ENCODE data around the gene SRP9. TPM values are rescaled to one million over a fixed set of nuclear protein-coding genes. Genes with fewer than 3 reads are reported as not detected.
"Not testable (repeated sequence)": the region's sequence is repeated elsewhere in the genome, so short reads cannot be mapped to it uniquely, and the experiment has no call there.

The SRP9 gene
- total RNA-seq, 2 donors from 2014 or later = 48.5 to 86.6 TPM

- ATAC-seq = no peak
- H3K9me3 ChIP-seq = no peaks in the 10 kb centered on the region
- intact Hi-C loops (cut with DNase I) = no loop called here
Observed at GRCh38 chr1:225774281-225775147, 3.1 kb upstream of the SRP9 start.

DNA sequence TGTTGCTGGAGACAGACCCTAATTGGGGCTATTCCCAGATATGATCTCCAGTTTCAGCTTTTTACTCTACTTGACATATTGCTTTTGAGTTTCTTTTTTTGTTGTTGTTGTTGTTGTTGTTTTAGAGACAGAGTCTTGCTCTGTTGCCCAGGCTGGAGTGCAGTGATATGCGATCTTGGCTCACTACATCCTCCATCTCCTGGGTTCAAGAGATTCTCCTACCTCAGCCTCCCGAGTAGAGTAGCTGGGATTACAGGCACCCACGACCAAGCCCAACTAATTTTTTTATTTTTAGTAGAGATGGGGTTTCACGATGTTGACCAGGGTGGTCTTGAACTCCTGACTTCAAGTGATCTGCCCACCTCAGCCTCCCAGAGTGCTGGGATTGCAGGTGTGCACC is 1.3 kb upstream of the SRP9 start:
- Histone ChIP-seq H3K27me3 (no peaks in the 10 kb centered on the region), H3K9me3 (no peaks in the 10 kb centered on the region), H3K4me3 (no peak overlapping the region), H3K4me1 (peaks cover 62% of the 10 kb centered on the region), H3K27ac (no peak overlapping the region), H3K36me3 (replicated peaks in 1 of 2; ENCODE audit: insufficient read depth in 1 of 2, low read depth in 2 of 2) (no peaks in the 10 kb centered on the region)
- no peak for TF ChIP-seq POLR2A (IDR thresholded peaks at IDR 0.05)
- TF ChIP-seq, protein P1, sequence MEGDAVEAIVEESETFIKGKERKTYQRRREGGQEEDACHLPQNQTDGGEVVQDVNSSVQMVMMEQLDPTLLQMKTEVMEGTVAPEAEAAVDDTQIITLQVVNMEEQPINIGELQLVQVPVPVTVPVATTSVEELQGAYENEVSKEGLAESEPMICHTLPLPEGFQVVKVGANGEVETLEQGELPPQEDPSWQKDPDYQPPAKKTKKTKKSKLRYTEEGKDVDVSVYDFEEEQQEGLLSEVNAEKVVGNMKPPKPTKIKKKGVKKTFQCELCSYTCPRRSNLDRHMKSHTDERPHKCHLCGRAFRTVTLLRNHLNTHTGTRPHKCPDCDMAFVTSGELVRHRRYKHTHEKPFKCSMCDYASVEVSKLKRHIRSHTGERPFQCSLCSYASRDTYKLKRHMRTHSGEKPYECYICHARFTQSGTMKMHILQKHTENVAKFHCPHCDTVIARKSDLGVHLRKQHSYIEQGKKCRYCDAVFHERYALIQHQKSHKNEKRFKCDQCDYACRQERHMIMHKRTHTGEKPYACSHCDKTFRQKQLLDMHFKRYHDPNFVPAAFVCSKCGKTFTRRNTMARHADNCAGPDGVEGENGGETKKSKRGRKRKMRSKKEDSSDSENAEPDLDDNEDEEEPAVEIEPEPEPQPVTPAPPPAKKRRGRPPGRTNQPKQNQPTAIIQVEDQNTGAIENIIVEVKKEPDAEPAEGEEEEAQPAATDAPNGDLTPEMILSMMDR (IDR thresholded peaks at IDR 0.05) = no peak
- intact Hi-C loops (cut with DNase I) = no loop called here
- DNase-seq = no peak
- no peak for ATAC-seq
- WGBS, 2 donors = 82 to 87% methylated on average over 4 of the region's 4 CpGs

More at GRCh38 chr1:225774281-225775147, 3.1 kb upstream of the SRP9 start:
- whole genome bisulfite sequencing, 2 donors = 50 to 59% methylated on average over 3 of the region's 3 CpGs
- Histone ChIP-seq H3K4me1 (peaks cover 60% of the 10 kb centered on the region), H3K36me3 (replicated peaks in 1 of 2; ENCODE audit: insufficient read depth in 1 of 2, low read depth in 2 of 2) (no peaks in the 10 kb centered on the region), H3K27ac (peak overlapping the region in 1 of 4 donors; percentile 75), H3K27me3 (no peaks in the 10 kb centered on the region), H3K4me3 (no peak overlapping the region)
- no peak for DNase-seq
- no peak for TF ChIP-seq POLR2A (IDR thresholded peaks at IDR 0.05)
- TF ChIP-seq, protein P1 (IDR thresholded peaks at IDR 0.05) = no peak

- no peaks in the 10 kb centered on the region for H3K27me3 ChIP-seq
- peaks cover 54% of the 10 kb centered on the region for H3K4me1 ChIP-seq
- 17 to 20% methylated on average over 18 of the region's 18 CpGs for WGBS, 2 donors
- ATAC-seq (no peak), DNase-seq (no peak)
- no peak for TF ChIP-seq POLR2A (IDR thresholded peaks at IDR 0.05)
- TF ChIP-seq, protein P1 (IDR thresholded peaks at IDR 0.05) = no peak
- H3K27ac ChIP-seq = peak overlapping the region; percentile 89 to 96 (median 92)
- no peaks in the 10 kb centered on the region for H3K36me3 ChIP-seq (replicated peaks in 1 of 2; ENCODE audit: insufficient read depth in 1 of 2, low read depth in 2 of 2)
- intact Hi-C loops (cut with DNase I) = no loop called here
- no peaks in the 10 kb centered on the region for H3K9me3 ChIP-seq
- no peak overlapping the region for H3K4me3 ChIP-seq
Observed at GRCh38 chr1:225777058-225777582, 506 bp upstream of the SRP9 start.

DNA sequence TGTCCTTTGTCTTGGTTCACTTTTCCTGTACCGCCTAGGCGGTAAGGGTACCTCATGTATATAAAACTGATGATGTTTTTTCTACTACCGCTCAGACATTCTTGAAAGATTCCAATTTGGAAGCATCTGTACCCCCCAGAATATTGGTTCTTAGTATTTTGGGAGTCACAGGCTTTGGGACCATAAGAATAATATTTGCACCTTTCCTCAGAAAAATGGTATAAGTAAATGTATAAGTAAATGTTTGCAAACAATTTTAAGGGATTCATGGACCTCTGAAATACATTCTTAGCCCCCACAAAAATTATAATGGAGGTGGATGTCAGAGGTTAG is 677 bp downstream of the SRP9 start:
- Histone ChIP-seq H3K36me3 (replicated peaks in 1 of 2; ENCODE audit: insufficient read depth in 1 of 2, low read depth in 2 of 2) (no peaks in the 10 kb centered on the region), H3K27me3 (no peaks in the 10 kb centered on the region), H3K27ac (peak overlapping the region; percentile 89 to 96 (median 92)), H3K4me3 (peak overlapping the region; percentile 49 to 81), H3K4me1 (peaks cover 45% of the 10 kb centered on the region), H3K9me3 (no peaks in the 10 kb centered on the region)
- ATAC-seq (no peak), DNase-seq (no peak)
- WGBS, 2 donors = 0 to 2% methylated on average over 3 of the region's 3 CpGs
- intact Hi-C loops (cut with DNase I) = no loop called here
- TF ChIP-seq, protein P1 (IDR thresholded peaks at IDR 0.05) = no peak
- no peak for TF ChIP-seq POLR2A (IDR thresholded peaks at IDR 0.05)

DNA sequence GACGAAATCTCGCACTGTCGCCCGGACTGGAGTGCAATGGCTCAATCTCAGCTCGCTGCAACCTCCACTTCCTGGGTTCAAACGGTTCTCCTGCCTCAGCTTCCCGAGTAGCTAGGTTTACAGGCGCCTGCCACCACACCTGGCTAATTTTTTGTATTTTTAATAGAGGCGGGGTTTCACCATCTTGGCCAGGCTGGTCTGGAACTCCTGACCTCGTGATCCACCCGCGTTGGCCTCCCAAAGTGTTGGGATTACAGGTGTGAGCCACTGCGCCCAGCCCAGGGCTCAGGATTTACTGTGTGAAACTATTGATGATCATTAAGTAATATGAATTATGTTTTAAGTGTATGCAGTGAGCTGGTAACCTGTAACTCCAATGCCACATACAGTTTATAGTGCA is 1.5 kb downstream of the SRP9 start:
- ATAC-seq; H3K4me3 ChIP-seq; intact Hi-C loops (cut with DNase I); H3K27me3 ChIP-seq; H3K36me3 ChIP-seq (replicated peaks in 1 of 2; ENCODE audit: insufficient read depth in 1 of 2, low read depth in 2 of 2); DNase-seq; H3K9me3 ChIP-seq: not testable (repeated sequence)
- Histone ChIP-seq H3K27ac (peak overlapping the region in 2 of 4 donors; percentile 4 to 5), H3K4me1 (peaks cover 42% of the 10 kb centered on the region)
- 46 to 54% methylated on average over 12 to 13 of the region's 13 CpGs for WGBS, 2 donors
